DMS 273 (cell line): ENCODE data around the gene RANGAP1.
"Not testable (repeated sequence)": the region's sequence is repeated elsewhere in the genome, so short reads cannot be mapped to it uniquely, and the experiment has no call there.

Experiments
- DNase-seq: peaks from one replicate; lab custom pipeline; 2025; ENCODE audit not compliant: unreplicated experiment; lab: John Stamatoyannopoulos, UW

Gene RANGAP1

DNA sequence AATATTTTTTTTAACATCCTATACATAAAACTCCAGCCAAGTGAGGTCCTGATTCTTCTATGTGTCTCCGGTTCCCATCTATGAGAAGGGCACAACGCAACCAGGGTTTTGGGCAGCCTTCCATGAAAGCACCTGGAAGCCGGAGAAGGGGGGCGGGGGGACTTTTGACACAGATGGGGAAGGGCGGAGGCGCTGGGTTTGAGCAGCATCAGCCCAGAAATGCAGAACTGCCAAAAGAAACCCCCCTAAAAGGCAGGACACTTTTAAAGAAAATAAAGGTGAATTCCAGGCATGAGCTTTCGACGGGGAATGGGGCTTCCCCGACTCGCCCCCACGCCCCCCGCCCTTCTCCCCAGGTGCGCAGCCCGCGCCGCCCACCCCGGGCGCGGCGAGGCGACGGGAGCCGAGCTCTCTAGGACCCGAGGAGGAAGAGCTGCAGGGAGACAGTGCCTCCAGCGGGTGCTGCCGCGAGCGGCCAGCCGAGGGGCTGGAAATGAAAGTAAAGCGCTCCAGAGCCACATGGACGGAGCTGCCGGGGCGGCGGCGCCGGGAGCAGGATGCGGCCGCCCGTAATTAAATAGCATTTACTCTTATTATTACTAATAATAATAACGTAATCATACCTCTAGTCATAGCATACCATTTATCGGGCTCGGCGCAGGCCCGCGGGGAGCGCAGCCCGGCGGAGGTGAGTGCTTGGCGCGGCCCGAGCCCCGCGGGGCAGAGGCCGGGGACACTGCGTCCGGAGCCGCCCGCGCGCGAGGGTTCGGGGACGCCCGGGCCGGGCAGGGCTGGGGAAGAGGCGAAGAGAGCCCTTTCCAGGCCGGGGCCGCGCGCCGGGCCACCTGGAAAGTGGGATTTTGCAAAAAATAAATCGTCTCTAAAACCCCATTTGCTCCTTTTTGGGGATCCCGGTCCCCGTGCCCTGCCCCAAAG lies 15.4 kb upstream of the RANGAP1 start, which contains the start of gene ZC3H7B:
ZC3H7B (plus strand) TSS at position 441 of the 936 bp plus-strand sequence. CDS start 19,136 bp downstream, outside the sequence.
- peak; percentile 88 for DNase-seq

DNA sequence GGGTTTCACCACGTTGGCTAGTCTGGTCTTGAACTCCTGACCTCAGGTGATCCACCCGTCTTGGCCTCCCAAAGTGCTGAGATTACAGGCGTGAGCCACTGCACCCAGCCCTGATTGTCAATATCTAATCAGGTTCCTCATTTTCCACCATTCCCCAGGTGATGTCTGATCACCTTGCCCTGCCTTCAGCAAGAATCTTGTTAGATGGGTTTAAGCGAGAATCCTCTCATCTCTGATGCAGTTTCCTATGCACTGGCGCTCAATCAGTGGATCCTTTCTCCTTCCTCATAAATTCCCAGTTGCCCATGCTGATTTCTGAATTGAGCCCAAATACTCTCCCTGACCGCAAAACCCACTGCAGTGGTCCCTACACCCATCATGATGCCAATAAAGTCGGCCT lies 14.7 kb upstream of the RANGAP1 start:
- DNase-seq: no peak

DNA sequence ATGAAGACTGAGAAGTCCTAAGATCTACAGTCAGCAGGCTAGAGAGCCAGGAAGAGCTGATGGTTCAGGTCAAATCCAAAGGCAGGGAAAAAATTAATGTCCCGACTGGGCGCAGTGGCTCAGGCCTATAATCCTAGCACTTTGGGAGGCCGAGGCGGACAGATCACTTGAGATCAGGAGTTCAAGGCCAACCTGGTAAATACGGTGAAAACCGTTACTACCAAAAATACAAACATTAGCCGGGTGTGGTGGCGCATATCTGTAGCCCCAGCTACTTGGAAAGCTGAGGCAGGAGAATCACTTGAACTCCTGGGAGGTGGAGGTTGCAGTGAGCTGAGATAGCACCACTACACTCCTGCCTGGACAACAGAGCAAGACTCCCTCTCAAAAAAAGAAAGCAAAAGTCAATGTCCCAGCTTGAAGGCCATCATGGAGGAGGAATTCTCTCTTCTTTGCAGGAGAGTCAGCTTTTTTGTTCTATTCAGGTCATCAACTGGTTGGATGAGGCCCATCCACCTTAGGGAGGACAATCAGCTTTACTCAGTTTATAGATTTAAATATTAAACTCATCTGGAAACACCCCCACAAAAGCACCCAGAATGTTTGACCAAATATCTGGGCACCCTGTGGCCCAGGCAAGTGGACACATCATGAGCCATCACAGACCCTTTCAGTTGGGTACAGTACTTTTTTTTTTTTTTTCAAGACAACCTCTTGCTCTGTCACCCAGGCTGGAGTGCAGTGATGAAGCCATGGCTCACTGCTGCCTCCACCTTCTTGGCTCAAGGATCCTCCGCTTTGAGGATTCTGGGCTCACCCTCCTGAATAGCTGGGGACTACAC lies 11.1 kb upstream of the RANGAP1 start:
- no peak for DNase-seq

DNA sequence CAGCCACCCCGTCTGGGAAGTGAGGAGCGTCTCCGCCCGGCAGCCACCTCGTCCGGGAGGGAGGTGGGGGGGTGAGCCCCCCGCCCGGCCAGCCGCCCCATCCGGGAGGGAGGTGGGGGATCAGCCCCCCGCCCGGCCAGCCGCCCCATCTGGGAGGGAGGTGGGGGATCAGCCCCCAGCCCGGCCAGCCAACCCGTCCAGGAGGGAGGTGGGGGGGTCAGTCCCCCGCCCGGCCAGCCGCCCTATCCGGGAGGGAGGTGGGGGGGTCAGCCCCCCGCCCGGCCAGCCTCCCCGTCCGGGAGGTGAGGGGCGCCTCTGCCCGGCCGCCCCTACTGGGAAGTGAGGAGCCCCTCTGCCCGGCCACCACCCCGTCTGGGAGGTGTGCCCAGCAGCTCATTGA lies 8.8 kb upstream of the RANGAP1 start:
- not testable (repeated sequence) for DNase-seq

DNA sequence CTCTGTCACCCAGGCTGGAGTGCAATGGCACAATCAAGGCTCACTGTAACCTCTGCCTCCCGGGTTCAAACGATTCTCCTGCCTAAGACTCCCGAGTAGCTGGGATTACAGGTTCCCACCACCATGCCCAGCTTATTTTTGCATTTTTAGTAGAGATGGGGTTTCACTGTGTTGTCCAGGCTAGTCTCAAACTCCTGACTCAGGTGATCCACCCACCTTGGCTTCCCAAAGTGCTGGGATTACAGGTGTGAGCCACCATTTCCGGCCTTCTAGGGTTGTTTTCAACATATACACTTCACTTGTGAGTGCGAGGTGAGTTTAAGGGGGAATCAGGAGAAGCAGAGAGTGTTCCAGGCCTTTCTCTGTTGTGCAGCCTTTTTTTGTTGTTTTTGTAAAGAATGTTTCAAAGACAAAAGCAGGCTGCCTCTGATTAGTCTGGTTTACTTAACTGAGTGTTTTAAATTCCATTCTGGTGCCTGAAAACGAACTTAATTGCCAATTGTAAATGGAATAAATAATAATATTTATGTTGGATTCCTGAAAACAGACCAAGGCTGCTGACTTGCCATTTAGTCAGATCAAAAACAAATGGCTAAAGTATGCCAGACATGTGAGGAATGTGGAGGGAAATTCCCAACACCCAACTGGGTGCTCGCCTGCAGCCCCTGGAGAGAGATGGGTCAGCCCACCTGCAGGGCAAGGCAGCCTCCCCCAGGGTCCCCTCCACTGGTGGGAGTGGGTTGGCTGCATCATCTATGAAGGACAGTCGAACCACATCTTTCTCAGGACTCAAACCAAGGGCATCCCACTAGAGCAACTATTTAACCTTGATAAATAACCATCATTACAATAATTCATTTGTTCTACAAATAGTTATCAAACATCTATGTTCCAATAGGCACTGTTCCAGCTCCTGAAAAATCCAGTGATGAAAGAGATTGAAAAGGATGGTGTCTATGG lies 4.6 kb upstream of the RANGAP1 start:
- DNase-seq: no peak

DNA sequence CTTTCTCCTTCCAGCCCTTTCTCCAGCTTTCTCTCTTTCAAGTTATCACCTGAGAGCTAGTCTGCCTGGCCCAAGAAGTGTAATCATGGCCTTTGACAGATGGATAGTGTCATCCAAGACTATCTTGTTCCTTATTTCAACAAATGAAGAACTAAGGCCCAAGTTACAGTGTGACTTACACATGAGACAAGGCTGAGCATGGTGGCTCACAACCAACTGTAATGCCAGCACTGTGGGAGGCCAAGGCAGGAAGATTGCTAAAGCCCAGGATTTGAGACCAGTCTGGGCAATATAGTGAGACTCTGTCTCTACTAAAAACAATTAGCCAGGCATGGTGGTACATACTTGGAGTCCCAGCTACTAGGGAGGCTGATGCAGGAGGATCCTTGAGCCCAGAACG lies 3.7 kb upstream of the RANGAP1 start:
- DNase-seq: no peak

DNA sequence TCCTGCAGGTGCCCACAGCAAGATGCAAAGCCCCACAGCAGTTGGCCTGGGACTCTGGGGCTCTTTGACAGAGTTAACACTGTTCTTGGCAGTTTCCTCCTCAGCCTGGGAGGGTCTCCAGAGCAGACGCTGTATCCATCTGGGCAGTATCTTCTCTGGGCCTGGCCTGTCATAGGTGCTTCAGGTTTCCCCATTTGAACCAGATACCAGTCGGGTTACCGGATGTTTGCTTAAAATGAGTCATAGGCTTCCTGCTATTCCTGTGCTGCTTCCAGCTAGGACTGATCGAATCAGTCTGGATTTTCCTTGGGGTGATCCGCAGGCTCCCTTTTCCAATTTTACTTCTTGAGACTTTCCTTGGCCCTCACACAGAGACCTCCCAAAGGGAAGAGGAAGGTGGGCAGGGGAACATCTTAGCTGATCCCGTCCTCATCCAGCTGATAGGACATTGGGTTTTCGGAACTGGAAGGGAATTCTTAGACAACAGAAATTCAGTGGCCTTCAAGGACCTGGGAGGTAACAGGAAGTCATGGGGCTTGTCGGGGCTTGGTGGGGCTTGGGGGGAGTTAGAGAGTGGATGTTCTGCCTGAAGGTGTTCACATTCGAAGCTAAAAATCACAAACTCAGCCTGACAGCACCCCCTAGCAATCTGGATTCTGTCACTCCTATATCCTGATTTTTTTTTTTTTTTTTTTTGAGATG lies 2.4 kb upstream of the RANGAP1 start:
- peak; percentile 42 for DNase-seq

DNA sequence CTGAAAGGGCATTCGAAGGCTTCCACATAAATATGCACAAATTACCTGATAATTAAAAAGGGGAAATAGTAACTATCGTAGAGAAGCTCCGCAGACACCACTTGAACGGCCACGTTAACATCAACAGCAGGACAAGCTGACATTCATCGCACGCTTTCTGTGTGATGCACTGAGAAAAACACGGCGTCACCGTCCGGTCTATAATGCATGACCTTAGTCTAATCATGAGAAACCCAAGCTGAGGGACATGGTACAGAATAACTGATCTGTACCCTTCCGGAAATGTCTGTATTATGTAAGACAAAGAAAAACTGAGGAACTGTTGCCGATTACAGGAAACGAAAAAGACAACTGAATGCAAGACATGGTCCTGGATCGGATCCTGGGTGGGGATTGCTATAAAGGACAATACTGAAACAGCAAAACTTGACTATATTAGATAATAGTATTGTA lies 678 bp upstream of the RANGAP1 start:
- DNase-seq: peak; percentile 66

DNA sequence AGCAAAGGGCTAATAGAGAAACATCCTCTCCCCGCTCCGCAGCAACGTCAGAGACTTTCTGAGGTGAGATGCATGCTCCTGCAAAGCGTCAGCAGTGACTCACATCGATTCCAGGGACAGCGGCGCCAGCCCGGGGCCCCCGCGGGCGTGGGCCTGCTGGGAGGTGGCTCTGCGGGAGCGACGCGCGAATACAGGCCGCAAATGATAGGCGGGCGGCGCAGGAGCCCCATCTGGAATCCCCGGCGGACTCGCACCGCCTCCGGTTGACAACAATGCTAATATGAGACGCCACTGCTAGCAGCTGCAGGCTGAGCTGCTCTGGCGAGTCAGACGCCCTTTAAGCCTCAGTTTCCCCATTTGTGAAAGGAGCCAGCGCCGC lies 557 bp downstream of the RANGAP1 start:
- DNase-seq: peak; percentile 75

DNA sequence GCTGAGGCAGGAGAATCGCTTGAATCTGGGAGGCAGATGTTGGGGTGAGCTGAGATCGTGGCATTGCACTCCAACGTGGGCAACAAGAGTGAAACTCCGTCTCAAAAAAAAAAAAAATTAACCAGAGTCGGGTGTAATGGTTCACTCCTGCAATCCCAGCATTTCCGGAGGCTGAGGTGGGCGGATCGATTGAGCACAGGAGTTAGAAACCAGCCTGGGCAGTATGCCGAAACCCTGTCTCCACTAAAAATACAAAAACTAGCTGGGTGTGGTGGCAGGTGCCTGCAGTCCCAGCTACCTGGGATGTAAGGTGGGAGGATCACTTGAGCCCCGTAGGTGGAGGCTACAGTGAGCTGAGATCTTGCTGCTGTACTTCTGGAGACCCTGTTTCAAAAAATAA lies 1.5 kb downstream of the RANGAP1 start:
- DNase-seq: no peak

DNA sequence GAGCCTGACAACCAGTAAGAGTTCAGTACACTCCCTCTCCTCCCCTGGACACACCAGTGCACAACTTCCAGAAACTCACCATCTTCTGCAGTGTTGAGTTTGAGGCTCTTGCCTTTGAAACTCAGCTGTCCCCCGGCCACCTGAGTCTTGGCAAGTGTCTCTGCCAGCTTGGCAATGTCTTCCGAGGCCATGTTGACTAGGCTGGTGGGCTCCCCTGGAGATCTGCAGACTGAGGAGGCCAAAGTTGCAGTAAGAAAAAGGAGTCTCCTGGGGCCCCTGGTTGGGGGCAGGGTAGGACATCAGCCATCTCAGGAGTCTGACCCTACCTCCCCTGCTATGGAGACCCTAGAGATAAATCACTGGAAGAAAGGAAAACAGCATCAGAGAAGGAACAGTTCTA lies 5.1 kb downstream of the RANGAP1 start:
- DNase-seq: no peak

DNA sequence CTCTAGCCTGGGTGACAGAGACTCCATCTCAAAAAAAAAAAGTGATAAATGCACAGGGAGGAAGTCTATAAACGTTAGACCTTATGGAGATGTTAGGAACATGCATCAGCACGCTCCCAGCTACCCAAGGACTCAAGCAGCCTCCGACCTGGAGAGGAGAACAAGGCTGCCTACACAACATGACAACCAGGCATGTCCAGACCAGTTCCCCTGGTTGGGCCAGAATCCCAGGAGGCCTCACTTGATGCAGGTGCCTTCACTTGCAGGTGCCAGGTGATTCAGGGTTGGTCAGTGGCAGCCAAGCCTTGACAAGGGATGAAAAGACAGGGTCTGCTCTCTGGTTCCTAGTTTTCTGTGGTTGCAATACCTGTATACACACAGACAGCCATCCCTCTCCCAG lies 5.9 kb downstream of the RANGAP1 start:
- DNase-seq: no peak

DNA sequence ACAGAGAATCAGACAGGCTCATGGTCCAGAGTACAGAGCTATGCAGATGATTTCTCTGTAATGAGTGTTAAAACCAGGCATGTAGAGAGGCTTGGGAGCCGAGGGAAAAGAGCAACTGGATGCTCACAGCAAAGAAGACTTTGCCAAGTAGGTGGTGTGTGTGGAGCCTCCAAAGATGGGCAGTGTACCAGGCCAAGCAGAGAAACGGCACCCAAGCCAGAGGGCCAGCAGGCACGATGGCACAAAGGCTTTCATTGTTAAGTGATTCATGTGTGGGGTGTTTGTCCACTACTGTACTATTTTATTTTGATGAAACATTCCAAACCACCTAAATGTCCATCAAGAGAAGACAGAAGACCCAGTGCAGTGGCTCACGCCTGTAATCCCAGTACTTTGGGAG lies 11.1 kb downstream of the RANGAP1 start:
- no peak for DNase-seq

DNA sequence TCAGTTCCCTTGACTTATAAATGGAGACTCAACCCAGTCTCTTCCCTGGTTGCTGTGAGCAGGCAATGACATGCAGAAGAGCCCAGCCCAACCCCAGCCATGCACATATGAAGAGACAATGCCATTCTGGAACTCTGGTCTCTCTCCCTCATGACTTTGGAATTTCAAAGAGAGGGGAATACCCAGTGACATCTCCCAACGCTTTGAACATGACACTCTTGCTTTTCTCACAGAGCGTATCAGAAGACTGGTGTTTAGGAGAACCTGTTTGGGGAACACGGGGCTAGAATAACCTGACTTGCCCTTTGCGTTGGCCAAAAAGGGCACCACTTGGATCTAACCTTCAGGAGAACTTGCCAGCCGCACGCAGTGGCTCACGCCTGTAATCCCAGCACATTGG lies 12.9 kb downstream of the RANGAP1 start:
- no peak for DNase-seq

DNA sequence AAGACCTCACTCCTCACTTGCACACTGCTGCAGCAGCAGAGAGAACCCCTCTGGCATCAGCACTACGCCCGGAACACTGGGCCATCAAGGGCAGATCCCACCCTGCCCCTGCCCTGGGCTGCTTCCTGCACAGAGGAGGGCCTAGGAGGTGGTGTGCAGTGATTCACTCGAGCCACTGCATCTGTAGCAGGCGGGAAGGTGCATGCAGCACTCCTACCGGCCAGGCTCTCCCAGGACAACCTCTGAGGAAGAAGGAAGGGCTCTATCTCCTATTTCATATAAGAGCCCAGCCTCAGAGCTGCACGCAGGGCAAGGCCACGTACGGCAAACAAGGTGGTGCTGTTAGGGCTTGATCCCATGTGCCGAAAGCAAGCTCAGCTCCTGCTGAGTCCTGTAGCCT lies 14.2 kb downstream of the RANGAP1 start:
- no peak for DNase-seq

DNA sequence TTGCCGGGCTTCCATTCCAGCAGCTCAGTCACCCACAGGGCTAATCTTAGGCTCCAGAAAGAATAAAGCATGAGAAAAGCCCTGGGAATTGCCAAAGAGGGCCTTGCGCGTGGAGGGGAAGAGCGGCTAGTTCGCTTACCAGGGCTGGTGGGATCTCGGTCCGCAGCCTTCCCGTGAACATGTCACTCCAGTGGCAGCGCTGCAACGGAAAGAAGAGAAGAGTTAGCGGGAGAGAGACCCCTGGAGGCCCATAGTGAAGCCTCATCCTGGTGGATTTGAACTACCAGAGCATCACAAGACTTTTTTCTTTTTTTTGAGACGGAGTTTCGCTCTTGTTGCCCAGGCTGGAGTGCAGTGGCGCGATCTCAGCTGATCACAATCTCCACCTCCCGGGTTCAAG lies 18.0 kb downstream of the RANGAP1 start:
- DNase-seq: no peak

DNA sequence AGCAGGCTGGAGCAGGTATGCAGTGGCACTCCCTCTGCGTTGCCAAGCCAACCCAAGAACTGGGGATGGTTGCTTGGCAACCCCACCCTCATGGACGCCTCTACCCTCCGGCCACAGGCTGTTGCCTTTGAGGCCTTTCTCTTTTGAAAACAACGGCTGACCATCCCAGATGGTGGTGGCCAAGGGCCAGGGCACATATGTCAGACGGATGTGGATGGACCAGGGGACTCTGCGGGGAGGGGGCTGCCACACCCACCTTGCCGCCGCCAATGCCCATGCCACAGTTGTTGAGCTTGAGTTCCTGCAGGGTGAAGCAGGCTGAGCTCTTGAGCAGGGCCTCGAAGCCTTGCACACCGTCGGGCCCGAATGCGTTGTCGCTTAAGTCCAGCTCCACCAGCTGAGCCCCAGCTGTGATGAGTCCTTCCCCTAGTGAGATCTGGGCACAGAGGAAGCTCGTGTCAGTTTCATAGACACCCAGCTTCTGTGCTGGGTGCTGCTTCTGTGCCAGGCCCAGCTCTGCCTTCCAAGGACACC lies 21.5 kb downstream of the RANGAP1 start:
- no peak for DNase-seq

DNA sequence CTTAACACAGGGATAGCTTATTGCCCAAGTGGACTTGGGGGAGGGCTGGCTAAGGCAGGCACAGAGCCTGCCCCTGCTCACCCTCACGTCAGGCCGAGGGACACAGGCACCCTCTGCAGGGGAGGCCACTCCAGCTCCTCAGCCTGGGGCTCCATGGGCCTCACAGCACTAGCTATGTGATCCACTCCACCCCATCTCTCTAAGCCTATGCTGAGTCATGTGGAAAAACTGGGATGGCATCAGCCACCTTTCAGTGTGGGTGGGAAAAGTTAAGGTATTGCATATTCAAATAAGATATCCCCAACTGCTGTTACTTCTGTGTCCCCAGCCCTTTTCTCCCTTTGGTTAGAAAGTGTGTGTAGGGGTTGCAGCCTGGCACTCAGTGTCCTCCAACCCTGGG lies 22.3 kb downstream of the RANGAP1 start:
- DNase-seq: no peak

DNA sequence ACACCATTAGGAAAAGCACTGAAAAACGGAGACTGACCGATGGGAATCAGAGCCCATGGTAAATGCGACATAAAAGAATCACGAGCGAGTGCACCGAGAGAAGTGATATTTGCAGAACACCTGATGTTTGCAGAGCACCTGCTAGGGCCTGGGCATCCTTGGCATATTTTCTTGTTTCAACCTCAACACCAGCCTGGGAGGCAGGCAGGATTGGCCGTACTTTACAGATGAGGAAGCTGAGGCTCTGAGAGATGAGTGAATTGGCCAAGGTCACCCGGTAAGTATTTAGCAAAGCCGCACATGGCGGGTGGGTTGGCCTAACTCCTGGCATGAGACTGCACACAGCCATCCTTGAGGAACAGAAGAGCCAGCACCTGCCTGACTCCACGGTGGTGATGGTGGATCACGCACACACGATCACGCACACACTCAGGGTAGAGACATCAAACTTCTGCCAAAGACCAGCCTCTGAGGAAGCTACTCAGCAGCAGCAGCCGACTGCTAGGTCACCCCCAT lies 23.7 kb downstream of the RANGAP1 start:
- DNase-seq: no peak
